SKM-1 (cell line): ENCODE data around the gene GRB10.

Source experiments
- DNase-seq: peaks from one replicate; lab custom pipeline; 2025; ENCODE audit not compliant: unreplicated experiment; lab: John Stamatoyannopoulos, UW

The GRB10 gene

GRCh38 chr7:50641442-50642405 is 141.0 kb downstream of the GRB10 start:
- no peak for DNase-seq

GRCh38 chr7:50640779-50641178 is 141.9 kb downstream of the GRB10 start:
- no peak for DNase-seq

- no peak for DNase-seq
Measured at GRCh38 chr7:50640256-50640655, 142.4 kb downstream of the GRB10 start.

GRCh38 chr7:50637725-50638643 is 144.7 kb downstream of the GRB10 start:
- no peak for DNase-seq

- DNase-seq: no peak
Measured at GRCh38 chr7:50634378-50634777, 148.3 kb downstream of the GRB10 start.

- DNase-seq: peak; percentile 12
Measured at GRCh38 chr7:50633414-50633710, 149.3 kb downstream of the GRB10 start.

- DNase-seq: peak; percentile 21
Measured at GRCh38 chr7:50632561-50633413, 149.9 kb downstream of the GRB10 start.

GRCh38 chr7:50631639-50632038 is 151.1 kb downstream of the GRB10 start:
- DNase-seq: no peak

- DNase-seq: no peak
Measured at GRCh38 chr7:50631100-50631499, 151.6 kb downstream of the GRB10 start.

- DNase-seq: no peak
Measured at GRCh38 chr7:50629238-50629901, 153.3 kb downstream of the GRB10 start.

GRCh38 chr7:50628434-50629084 is 154.1 kb downstream of the GRB10 start:
- no peak for DNase-seq

GRCh38 chr7:50627824-50628361 is 154.8 kb downstream of the GRB10 start:
- DNase-seq: no peak

- DNase-seq: no peak
Measured at GRCh38 chr7:50626286-50626685, 156.4 kb downstream of the GRB10 start.

- no peak for DNase-seq
Measured at GRCh38 chr7:50625360-50625759, 157.3 kb downstream of the GRB10 start.

GRCh38 chr7:50622821-50623220 is 159.9 kb downstream of the GRB10 start:
- no peak for DNase-seq

- no peak for DNase-seq
Measured at GRCh38 chr7:50621973-50622490, 160.7 kb downstream of the GRB10 start.

GRCh38 chr7:50621206-50621605 is 161.5 kb downstream of the GRB10 start:
- DNase-seq: no peak

- DNase-seq: no peak
Measured at GRCh38 chr7:50620433-50620832, 162.3 kb downstream of the GRB10 start.

- no peak for DNase-seq
Measured at GRCh38 chr7:50619684-50620083, 163.0 kb downstream of the GRB10 start.
